GM18520 (cell line): ENCODE data around the gene TXNIP.

Experiments used
- ATAC-seq: cut with Tn5 transposase; IDR thresholded peaks from one replicate; pipeline ENCODE4 v1.9.1; 2021; ENCODE audit not compliant: unreplicated experiment

The TXNIP gene

GRCh38 chr1:145946477-145946986 lies 49.8 kb downstream of the TXNIP start:
- ATAC-seq = no peak

DNA sequence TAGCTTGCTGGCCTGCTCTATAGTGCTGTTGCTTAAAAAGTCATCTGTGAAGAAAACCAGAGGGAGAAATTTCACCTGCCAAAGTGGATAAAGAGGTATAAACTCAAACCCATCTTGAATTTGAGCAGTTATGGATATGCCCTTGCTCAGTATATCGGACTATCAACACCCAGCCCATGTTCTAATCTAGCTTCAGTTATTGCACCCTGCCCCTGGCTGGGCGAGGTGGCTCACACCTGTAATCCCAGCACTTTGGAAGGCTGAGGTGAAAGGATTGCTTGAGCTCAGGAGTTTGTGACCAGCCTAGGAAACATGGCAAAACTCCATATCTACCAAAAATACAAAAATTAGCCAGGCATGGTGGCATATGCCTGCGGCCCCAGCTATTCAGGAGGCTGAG lies 51.8 kb downstream of the TXNIP start:
- ATAC-seq = no peak

- ATAC-seq = no peak
Measured at GRCh38 chr1:145942871-145943270, 53.5 kb downstream of the TXNIP start.
